Natural killer cell (primary cell): ENCODE data around the gene MAIP1. TPM values are rescaled to one million over a fixed set of nuclear protein-coding genes. Genes with fewer than 3 reads are reported as not detected.

ENCODE experiments used
- ATAC-seq, 3 donors: fragments of 150-1000 bp in 2 of 3; fragments of 200-7000 bp in 1 of 3; cut with Tn5 transposase; 1 replicate in 1 of 3; 2 replicates in 2 of 3; pipeline ENCODE4 v1.10.0; 2021; ENCODE audit warnings: mild to moderate bottlenecking in 2 of 3, moderate library complexity in 2 of 3
- DNase-seq, 2 donors: peaks; one replicate each; pipeline versions ENCODE4 v3.0.0 to v3.0.0-alpha.2; 2013 to 2021; ENCODE audit warnings: mixed read lengths in 1 of 2
- H3K27ac ChIP-seq: one replicate; pipeline ENCODE4 v1.5.1; 2013; ENCODE audit warnings: mild to moderate bottlenecking, low read length
- H3K27me3 ChIP-seq: one replicate; pipeline ENCODE4 v1.6.1; 2013; ENCODE audit warnings: low read length; ENCODE audit not compliant: control insufficient read depth, insufficient read depth
- H3K36me3 ChIP-seq: one replicate; pipeline ENCODE4 v1.6.1; 2013; ENCODE audit warnings: low read length; ENCODE audit not compliant: control insufficient read depth, insufficient read depth
- H3K4me1 ChIP-seq: one replicate; pipeline ENCODE4 v1.6.1; 2013; ENCODE audit warnings: low read length; ENCODE audit not compliant: control insufficient read depth, insufficient read depth
- H3K4me3 ChIP-seq: one replicate; pipeline ENCODE4 v1.5.1; 2013; ENCODE audit warnings: low read length
- H3K9me3 ChIP-seq: one replicate; pipeline ENCODE4 v1.6.1; 2013; ENCODE audit warnings: low read length; ENCODE audit not compliant: control insufficient read depth, insufficient read depth
- H3K27ac Mint-ChIP-seq, 2 donors: one replicate each; pipeline ENCODE4 v1.8.0; 2022; ENCODE audit warnings: mild to moderate bottlenecking in 2 of 2, mixed read lengths in 2 of 2, moderate library complexity in 1 of 2
- H3K27me3 Mint-ChIP-seq, 2 donors: one replicate each; pipeline ENCODE4 v1.8.0; 2022; ENCODE audit warnings: low read depth in 2 of 2, mixed read lengths in 2 of 2
- H3K36me3 Mint-ChIP-seq: one replicate; pipeline ENCODE4 v1.8.0; 2022; ENCODE audit warnings: mixed read lengths
- H3K4me1 Mint-ChIP-seq, 2 donors: one replicate each; pipeline ENCODE4 v1.8.0; 2022; ENCODE audit warnings: mixed read lengths in 2 of 2
- H3K4me3 Mint-ChIP-seq: one replicate; pipeline ENCODE4 v1.8.0; 2022; ENCODE audit warnings: mild to moderate bottlenecking, moderate library complexity, mixed read lengths
- H3K9me3 Mint-ChIP-seq, 2 donors: one replicate each; pipeline ENCODE4 v1.8.0; 2022; ENCODE audit warnings: mixed read lengths in 2 of 2
- CTCF ChIP-seq: fragments of 200-600 bp; IDR thresholded peaks from one replicate; pipeline ENCODE4 v1.8.0; 2022; ENCODE audit warnings: antibody characterized with exemption
- WGBS: methylation state at CpG from one replicate; pipeline ENCODE4 v1.1.7; 2013; ENCODE audit warnings: missing lambda C conversion rate; ENCODE audit not compliant: insufficient coverage; 5-methylcytosine and 5-hydroxymethylcytosine counted together
- intact Hi-C: fragments of 100-400 bp; cut with micrococcal nuclease; formaldehyde crosslinking; loops from one replicate; pipeline ENCODE4 v1.14.2; 2022
- total RNA-seq, 4 donors: library from RNA; stranded (reverse); fragments of 120-200 nt in 1 of 4; gene quantifications; one replicate each; pipeline versions ENCODE4 v1.2.3 to v1.2.4, GENCODE V29; 2013 to 2022

Gene MAIP1
- total RNA-seq: 10 to 100 TPM; 23.5 to 26.4 (median 23.6) TPM
- 15.5 TPM for total RNA-seq (2013)

GRCh38 chr2:199955339-199956061 lies at the start of gene MAIP1, which contains the start of gene TYW5:
TSS of gene MAIP1 (plus strand) at chr2:199955582. CDS start at chr2:199955799, 217 bp downstream.
TSS of gene TYW5 (minus strand) at chr2:199955491. CDS start at chr2:199955470, 21 bp downstream.
- under 1% methylated on average over 64 of the region's 64 CpGs for WGBS
- H3K36me3 ChIP-seq: peaks cover 16% of the 10 kb centered on the region
- H3K4me3 ChIP-seq: peak within 1 kb of the TSS; percentile 95
- no peaks in the 10 kb centered on the region for H3K27me3 Mint-ChIP-seq
- peak within 1 kb of the TSS; percentile 97 for H3K4me3 Mint-ChIP-seq
- H3K9me3 Mint-ChIP-seq: no peaks in the 10 kb centered on the region
- no peaks in the 10 kb centered on the region for H3K36me3 Mint-ChIP-seq
- peak within 1 kb of the TSS; percentile 92 to 95 for H3K27ac Mint-ChIP-seq
- no peaks in the 10 kb centered on the region for H3K27me3 ChIP-seq
- H3K4me1 ChIP-seq: peaks cover 25% of the 10 kb centered on the region
- peak; percentile 87 to 93 (median 88) for ATAC-seq
- no peaks in the 10 kb centered on the region for H3K9me3 ChIP-seq
- TF ChIP-seq CTCF: no peak
- peak; percentile 74 to 87 for DNase-seq
- intact Hi-C loops: no loop called here
- H3K4me1 Mint-ChIP-seq: peaks cover 51 to 53% of the 10 kb centered on the region in 2 donors
- H3K27ac ChIP-seq: peak within 1 kb of the TSS; percentile 79

- no peak overlapping the region for H3K4me3 Mint-ChIP-seq
- WGBS: no CpG with 5 or more reads among the region's 2 CpGs
These were observed 48.2 kb upstream of the MAIP1 start for GRCh38 chr2:199907008-199907714.

GRCh38 chr2:199910338-199911051 lies 44.9 kb upstream of the MAIP1 start:
- Histone ChIP-seq H3K27ac (peak overlapping the region; percentile 95), H3K27me3 (no peaks in the 10 kb centered on the region), H3K4me3 (peak overlapping the region; percentile 85), H3K4me1 (peaks cover 13% of the 10 kb centered on the region), H3K9me3 (no peaks in the 10 kb centered on the region), H3K36me3 (no peaks in the 10 kb centered on the region)
- WGBS: 41% methylated on average over 17 of the region's 18 CpGs
- Mint-ChIP-seq H3K27ac (peak overlapping the region; percentile 91 to 93), H3K4me3 (peak overlapping the region; percentile 99), H3K27me3 (peaks cover 2 to 7% of the 10 kb centered on the region in 2 donors), H3K4me1 (peaks cover 31 to 33% of the 10 kb centered on the region in 2 donors), H3K9me3 (no peaks in the 10 kb centered on the region), H3K36me3 (no peaks in the 10 kb centered on the region)
- ATAC-seq (no peak), DNase-seq (no peak)
- no peak for TF ChIP-seq CTCF
- intact Hi-C loops: no loop called here

More at GRCh38 chr2:199907008-199907714, 48.2 kb upstream of the MAIP1 start:
- Histone ChIP-seq H3K4me1 (peaks cover 6% of the 10 kb centered on the region), H3K36me3 (no peaks in the 10 kb centered on the region), H3K27ac (no peak overlapping the region), H3K4me3 (no peak overlapping the region), H3K9me3 (no peaks in the 10 kb centered on the region), H3K27me3 (no peaks in the 10 kb centered on the region)
- ATAC-seq (no peak), DNase-seq (no peak)
- TF ChIP-seq CTCF: no peak
- Mint-ChIP-seq H3K27me3 (peaks cover 7 to 9% of the 10 kb centered on the region in 2 donors), H3K36me3 (no peaks in the 10 kb centered on the region), H3K27ac (no peak overlapping the region), H3K4me1 (peaks cover 16% of the 10 kb centered on the region in 2 donors), H3K9me3 (no peaks in the 10 kb centered on the region)
- intact Hi-C loops: no loop called here
